IPS DF 6.9 (cell line): Measurements from ENCODE around the gene TMEM50A.
"Not testable (repeated sequence)": the region's sequence is repeated elsewhere in the genome, so short reads cannot be mapped to it uniquely, and the experiment has no call there.

Source experiments
- DNase-seq: peaks from one replicate; pipeline ENCODE4 v3.0.0-alpha.2; 2013; ENCODE audit warnings: low read depth, low spot score
- H3K27ac ChIP-seq: one replicate; pipeline ENCODE4 v1.5.1; 2013; ENCODE audit warnings: low read length, control low read depth
- H3K27me3 ChIP-seq: 2 replicates; pipeline ENCODE4 v1.6.1; 2013; ENCODE audit warnings: mild to moderate bottlenecking, low read length; ENCODE audit not compliant: control insufficient read depth, insufficient read depth
- H3K36me3 ChIP-seq: 2 replicates; pipeline ENCODE4 v1.6.1; 2013; ENCODE audit warnings: low read length; ENCODE audit not compliant: control insufficient read depth, insufficient read depth
- H3K4me1 ChIP-seq: 2 replicates; pipeline ENCODE4 v1.6.1; 2013; ENCODE audit warnings: low read length; ENCODE audit not compliant: control insufficient read depth, insufficient read depth
- H3K4me3 ChIP-seq: 2 replicates; pipeline ENCODE4 v1.5.1; 2013; ENCODE audit warnings: mild to moderate bottlenecking, low read length
- H3K9me3 ChIP-seq: 2 replicates; pipeline ENCODE4 v1.6.1; 2013; ENCODE audit warnings: low read length, inconsistent platforms; ENCODE audit not compliant: control insufficient read depth, insufficient read depth
- WGBS: extraction: QIAGEN DNeasy Blood & Tissue Kit; methylation state at CpG from one replicate; pipeline ENCODE4 v1.1.7; 2013; ENCODE audit warnings: mixed read lengths, missing lambda C conversion rate; ENCODE audit not compliant: insufficient read length, insufficient coverage; 5-methylcytosine and 5-hydroxymethylcytosine counted together

TMEM50A gene

GRCh38 chr1:25387096-25387495 lies 49.0 kb downstream of the TMEM50A start:
- not testable (repeated sequence) for H3K9me3 ChIP-seq, H3K4me1 ChIP-seq, DNase-seq, H3K4me3 ChIP-seq, H3K27ac ChIP-seq, H3K27me3 ChIP-seq, H3K36me3 ChIP-seq
- no CpG with 5 or more reads among the region's 4 CpGs for WGBS

DNA sequence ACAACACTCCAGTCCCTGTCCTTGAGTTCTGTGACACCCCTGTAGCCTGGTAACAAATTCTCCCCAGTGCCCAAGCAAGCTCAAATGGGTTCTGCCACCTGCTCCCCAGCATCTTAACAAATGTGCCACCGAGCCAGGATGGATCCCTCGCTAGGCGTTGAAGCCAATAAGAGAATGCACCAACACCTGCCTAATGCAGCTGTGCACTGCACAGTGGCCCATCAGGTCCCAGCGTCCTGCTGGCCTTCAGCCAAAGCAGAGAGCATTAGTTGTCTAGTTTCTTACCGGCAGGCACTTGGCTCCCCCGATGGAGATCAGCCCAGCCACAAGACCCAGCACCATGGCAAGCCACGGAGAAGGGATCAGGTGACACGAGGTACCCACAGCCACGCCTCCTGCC lies 50.6 kb downstream of the TMEM50A start:
- H3K27me3 ChIP-seq, DNase-seq: not testable (repeated sequence)

DNA sequence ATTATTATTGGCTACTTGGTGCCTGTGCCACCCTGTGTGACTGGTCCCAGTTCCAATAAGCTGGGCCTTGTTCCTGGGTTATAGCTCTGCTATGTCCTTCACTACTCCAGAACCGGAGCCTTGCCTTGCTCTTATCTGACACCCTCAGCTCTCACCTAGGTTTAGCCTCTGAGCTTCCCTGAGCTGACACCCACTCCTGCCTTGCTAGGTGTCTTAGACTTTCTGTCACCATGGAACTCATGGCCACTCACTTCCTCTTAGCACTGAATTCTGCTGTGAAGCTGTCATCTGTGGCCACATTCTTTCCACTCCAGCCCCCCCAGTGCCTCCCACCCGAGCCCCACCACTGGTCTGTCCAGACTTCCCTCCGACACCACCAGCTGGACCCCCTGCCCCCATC lies 51.6 kb downstream of the TMEM50A start:
- H3K27me3 ChIP-seq, H3K36me3 ChIP-seq, DNase-seq, H3K9me3 ChIP-seq, H3K4me1 ChIP-seq, H3K27ac ChIP-seq, H3K4me3 ChIP-seq: not testable (repeated sequence)
- no CpG with 5 or more reads among the region's 3 CpGs for WGBS

More for the DNA sequence above, 50.6 kb downstream of the TMEM50A start:
- not testable (repeated sequence) for H3K4me1 ChIP-seq, H3K27ac ChIP-seq, H3K4me3 ChIP-seq, H3K9me3 ChIP-seq, H3K36me3 ChIP-seq
- WGBS = no CpG with 5 or more reads among the region's 9 CpGs

DNA sequence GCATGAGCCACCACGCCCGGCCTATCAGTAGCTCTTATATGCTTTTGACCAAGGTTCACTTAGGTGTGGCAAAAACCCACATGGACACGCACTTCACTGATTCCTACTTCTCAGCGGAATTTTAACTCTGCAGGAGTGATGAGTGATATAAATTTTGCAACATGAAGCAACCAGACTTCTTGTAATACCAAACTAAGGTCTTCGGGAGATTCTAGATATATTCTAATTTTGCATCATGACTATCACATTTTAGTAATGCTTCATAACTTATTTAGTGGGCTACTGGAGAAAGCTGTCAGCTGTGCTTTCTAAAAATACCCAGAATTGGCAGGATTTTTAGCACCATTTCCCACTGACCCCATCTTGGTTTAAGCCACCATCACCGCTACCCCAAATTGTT lies 54.7 kb downstream of the TMEM50A start:
- Histone ChIP-seq H3K4me1 (no peaks in the 10 kb centered on the region), H3K27me3 (no peaks in the 10 kb centered on the region), H3K4me3 (no peak overlapping the region), H3K27ac (no peak overlapping the region), H3K36me3 (no peaks in the 10 kb centered on the region), H3K9me3 (no peaks in the 10 kb centered on the region)
- no peak for DNase-seq
- WGBS = no CpG with 5 or more reads among the region's 6 CpGs

DNA sequence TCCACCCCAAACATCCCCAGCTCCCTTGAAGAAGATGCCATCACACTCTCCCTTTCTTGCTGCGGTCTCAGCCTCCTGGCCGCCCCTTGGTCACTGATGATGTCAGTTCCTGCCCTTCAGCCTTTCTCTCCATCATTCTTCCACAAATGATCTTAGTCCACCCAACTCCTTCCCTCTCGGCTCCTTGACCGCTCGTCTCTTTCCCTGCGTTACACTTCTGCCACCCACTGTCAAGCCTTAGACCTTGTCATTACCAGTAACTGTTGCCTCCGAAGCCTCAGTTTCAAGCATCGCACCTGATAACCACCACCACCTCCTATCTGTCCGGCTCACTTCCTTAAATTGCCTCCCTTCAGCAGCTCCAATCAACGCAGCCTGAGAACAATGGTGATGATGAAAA lies 59.4 kb downstream of the TMEM50A start:
- DNase-seq, H3K27ac ChIP-seq, H3K4me1 ChIP-seq, H3K4me3 ChIP-seq, H3K9me3 ChIP-seq, H3K27me3 ChIP-seq, H3K36me3 ChIP-seq: not testable (repeated sequence)
- no CpG with 5 or more reads among the region's 10 CpGs for WGBS

DNA sequence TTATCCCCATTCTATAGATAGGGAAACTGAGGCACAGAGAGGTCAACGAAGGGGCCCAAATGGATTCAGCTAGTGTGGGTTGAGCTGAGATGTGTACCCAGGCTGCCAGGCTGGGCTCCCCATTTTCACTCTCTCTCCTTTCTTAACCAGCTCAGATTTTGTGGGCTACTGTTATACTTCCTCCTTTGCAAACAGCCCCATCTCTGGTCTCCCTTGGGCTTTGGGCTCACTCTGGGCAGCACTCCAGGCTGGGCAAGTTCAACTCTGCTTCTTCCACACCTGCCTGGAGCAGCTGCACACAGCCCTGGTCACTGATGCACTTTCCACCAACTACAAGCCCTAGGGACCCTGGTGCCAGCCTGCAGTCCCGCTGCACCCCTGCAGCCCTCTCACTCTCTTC lies 59.9 kb downstream of the TMEM50A start:
- not testable (repeated sequence) for H3K9me3 ChIP-seq, H3K4me3 ChIP-seq, H3K27ac ChIP-seq, H3K27me3 ChIP-seq, H3K36me3 ChIP-seq, H3K4me1 ChIP-seq, DNase-seq
- no CpG with 5 or more reads among the region's 2 CpGs for WGBS

DNA sequence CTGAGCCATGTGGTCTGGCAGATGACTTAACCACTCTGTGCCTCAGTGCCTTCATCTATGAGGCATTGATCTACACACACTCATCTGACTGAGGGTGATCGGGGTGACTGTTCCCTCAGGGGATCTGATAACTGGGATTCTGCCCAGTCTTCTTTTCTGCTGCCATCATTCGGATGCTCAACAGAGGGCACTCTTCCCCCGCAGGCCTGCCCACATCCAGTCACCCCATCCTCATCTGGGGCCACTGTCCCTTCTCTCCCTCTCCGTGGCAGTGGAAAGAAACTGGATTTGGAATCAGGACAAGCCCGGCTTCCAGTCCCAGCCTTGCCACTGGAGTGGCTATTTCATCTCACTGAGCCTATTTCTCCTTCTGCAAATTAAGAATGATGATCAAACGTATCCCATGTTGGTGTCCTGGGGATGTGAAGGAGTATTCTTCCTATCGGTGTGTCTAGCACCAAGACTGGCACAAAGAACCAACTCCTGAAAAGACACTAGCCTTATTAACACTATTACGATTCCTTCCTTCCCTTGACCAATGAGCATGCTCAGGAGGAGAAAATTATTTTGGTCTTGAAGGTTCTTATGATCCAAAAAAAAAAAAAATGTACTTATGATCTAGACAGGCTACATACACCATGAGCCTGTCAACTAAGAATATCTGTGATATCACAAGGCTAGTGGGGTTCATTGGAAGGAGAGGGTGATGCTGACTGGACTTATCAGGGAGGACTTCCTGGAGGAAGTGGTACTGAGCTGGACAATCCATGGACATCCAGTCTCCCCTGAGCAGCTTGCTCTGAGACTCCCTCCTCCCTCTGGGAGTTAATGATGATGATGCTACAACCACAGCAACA lies 65.0 kb downstream of the TMEM50A start:
- no CpG with 5 or more reads among the region's 8 CpGs for WGBS
- DNase-seq, H3K36me3 ChIP-seq: not testable (repeated sequence)

GRCh38 chr1:25405731-25406305 lies 67.7 kb downstream of the TMEM50A start:
- H3K36me3 ChIP-seq, DNase-seq, H3K4me1 ChIP-seq, H3K27me3 ChIP-seq, H3K4me3 ChIP-seq, H3K9me3 ChIP-seq, H3K27ac ChIP-seq: not testable (repeated sequence)
- no CpG with 5 or more reads among the region's 12 CpGs for WGBS

More for the DNA sequence above, 65.0 kb downstream of the TMEM50A start:
- H3K4me3 ChIP-seq, H3K27ac ChIP-seq, H3K9me3 ChIP-seq, H3K27me3 ChIP-seq, H3K4me1 ChIP-seq: not testable (repeated sequence)

DNA sequence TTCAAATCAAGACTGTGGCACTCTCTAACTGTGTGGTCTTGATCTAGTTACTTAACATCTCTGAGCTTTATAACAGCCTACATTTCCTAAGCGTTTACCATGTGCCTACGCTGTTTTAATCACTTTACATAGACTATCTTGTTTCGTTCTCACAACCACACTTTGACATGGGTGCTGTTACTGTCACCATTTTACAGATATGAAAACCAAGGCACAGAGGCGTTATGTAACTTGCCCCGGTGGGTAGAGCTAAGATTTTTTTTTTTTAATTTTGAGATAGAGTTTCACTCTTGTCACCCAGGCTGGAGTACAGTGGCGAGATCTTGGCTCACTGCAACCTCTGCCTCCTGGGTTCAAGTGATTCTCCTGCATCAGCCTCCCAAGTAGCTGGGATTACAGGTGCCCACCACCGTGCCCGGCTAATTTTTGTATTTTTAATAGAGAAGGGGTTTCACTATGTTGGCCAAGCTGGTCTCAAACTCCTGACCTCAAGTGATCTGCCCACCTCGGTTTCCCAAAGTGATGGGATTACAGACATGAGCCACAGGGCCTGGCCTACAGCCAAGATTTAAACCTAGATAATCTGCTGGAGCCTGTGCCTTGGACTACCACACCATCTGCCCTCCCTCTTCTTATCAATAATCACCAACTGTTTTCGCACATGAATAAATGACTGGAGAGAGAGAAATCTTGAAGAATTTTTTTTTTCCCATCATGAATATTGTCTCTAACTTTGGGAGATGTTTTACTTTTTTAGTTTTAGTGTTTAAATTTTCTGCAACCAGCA lies 71.7 kb downstream of the TMEM50A start:
- H3K36me3 ChIP-seq, H3K27me3 ChIP-seq, H3K9me3 ChIP-seq, DNase-seq, H3K4me1 ChIP-seq, H3K27ac ChIP-seq, H3K4me3 ChIP-seq: not testable (repeated sequence)
- no CpG with 5 or more reads among the region's 10 CpGs for WGBS
